WI38 (cell line): ENCODE results near the gene CCDC142.

Experiments
- H3K4me3 ChIP-seq: 2 replicates; pipeline ENCODE4 v1.5.1; 2011; ENCODE audit warnings: low read depth, mild to moderate bottlenecking, control low read depth, low read length
- CTCF ChIP-seq: IDR thresholded peaks from 2 replicates; pipeline ENCODE4 v1.5.1; 2012; ENCODE audit warnings: low read depth, mild to moderate bottlenecking, control low read depth, low read length

CCDC142 gene

GRCh38 chr2:74512744-74513604 lies 30.2 kb upstream of the CCDC142 start:
- H3K4me3 ChIP-seq: no peak overlapping the region
- TF ChIP-seq CTCF: no peak

- no peak for TF ChIP-seq CTCF
- H3K4me3 ChIP-seq: no peak overlapping the region
Observed at GRCh38 chr2:74511104-74511989, 28.5 kb upstream of the CCDC142 start.

- no peak for TF ChIP-seq CTCF
Observed at GRCh38 chr2:74510272-74510671, 27.5 kb upstream of the CCDC142 start.

GRCh38 chr2:74507926-74508520 lies 25.2 kb upstream of the CCDC142 start:
- TF ChIP-seq CTCF: no peak
- H3K4me3 ChIP-seq: peak overlapping the region; percentile 87

More at GRCh38 chr2:74510272-74510671, 27.5 kb upstream of the CCDC142 start:
- H3K4me3 ChIP-seq: no peak overlapping the region

- TF ChIP-seq CTCF: 0 out of 2 replicates have a peak, but pooled peaks have one; percentile 9
- peak within 1 kb of the TSS; percentile 87 for H3K4me3 ChIP-seq
Observed at GRCh38 chr2:74507145-74507925, 24.5 kb upstream of the CCDC142 start, which contains the start of gene PCGF1. TSS of gene PCGF1 (minus strand) at chr2:74507695. CDS start at chr2:74507668, 27 bp downstream.

- no peak for TF ChIP-seq CTCF
- H3K4me3 ChIP-seq: peak overlapping the region; percentile 25
Observed at GRCh38 chr2:74505448-74506246, 22.8 kb upstream of the CCDC142 start.
